ENCODE results near the gene MAPK10. TPM values are rescaled to one million over a fixed set of nuclear protein-coding genes. Genes with fewer than 3 reads are reported as not detected.
"Not testable (repeated sequence)": the region's sequence is repeated elsewhere in the genome, so short reads cannot be mapped to it uniquely, and the experiment has no call there.

Gene MAPK10
- total RNA-seq, 1 donor from 2014 or later: 8.9 TPM

DNA sequence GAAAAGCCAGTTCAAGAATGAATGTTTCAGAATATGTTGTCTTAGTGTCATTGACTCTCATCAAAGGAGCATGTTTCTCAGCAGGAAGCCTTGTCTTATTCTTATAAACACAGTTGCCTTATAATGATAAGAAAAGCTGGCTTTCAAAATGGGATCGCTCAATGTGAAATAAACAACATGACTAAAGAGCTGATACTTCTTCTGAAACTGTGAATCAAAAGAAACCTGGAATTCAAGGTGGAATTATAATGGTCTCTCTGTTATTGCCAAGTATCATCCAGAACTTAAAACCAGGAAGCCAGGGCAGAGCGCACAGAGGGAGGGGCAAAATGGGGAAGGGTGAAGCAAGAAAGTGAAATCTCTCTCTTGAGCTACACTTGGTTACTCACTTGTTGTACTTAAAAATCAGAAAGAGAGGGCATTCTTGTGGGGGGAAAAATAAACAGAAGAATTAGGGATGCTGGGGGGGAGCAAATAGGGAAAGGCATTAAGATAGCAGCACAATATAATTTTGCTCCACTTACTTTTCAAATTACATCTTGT lies 270.0 kb downstream of the MAPK10 start:
- no peaks in the 10 kb centered on the region for H3K27me3 ChIP-seq (ENCODE audit: control insufficient read depth in 3 of 3, insufficient read depth in 3 of 3, low read length in 3 of 3)
- H3K27ac ChIP-seq (ENCODE audit: low read depth, low read length): no peak overlapping the region
- H3K4me1 ChIP-seq (ENCODE audit: control insufficient read depth in 3 of 3, insufficient read depth in 3 of 3, low read length in 3 of 3): no peaks in the 10 kb centered on the region
- H3K4me3 ChIP-seq (ENCODE audit: low read length in 3 of 3): no peak overlapping the region
- no peak overlapping the region for H3K9ac ChIP-seq (ENCODE audit: low read depth in 1 of 3, low read length in 3 of 3)
- no peaks in the 10 kb centered on the region for H3K9me3 ChIP-seq (ENCODE audit: control insufficient read depth in 3 of 3, low read length in 3 of 3)
- H3K36me3 ChIP-seq (ENCODE audit: control insufficient read depth in 3 of 3, insufficient read depth in 3 of 3, low read length in 3 of 3): no peaks in the 10 kb centered on the region

GRCh38 chr4:86089053-86089452 lies 270.8 kb downstream of the MAPK10 start:
- Histone ChIP-seq H3K27ac (ENCODE audit: low read depth, low read length) (no peak overlapping the region), H3K27me3 (ENCODE audit: control insufficient read depth in 3 of 3, insufficient read depth in 3 of 3, low read length in 3 of 3) (no peaks in the 10 kb centered on the region), H3K9ac (ENCODE audit: low read depth in 1 of 3, low read length in 3 of 3) (no peak overlapping the region), H3K9me3 (ENCODE audit: control insufficient read depth in 3 of 3, low read length in 3 of 3) (no peaks in the 10 kb centered on the region), H3K4me1 (ENCODE audit: control insufficient read depth in 3 of 3, insufficient read depth in 3 of 3, low read length in 3 of 3) (no peaks in the 10 kb centered on the region), H3K4me3 (ENCODE audit: low read length in 3 of 3) (no peak overlapping the region), H3K36me3 (ENCODE audit: control insufficient read depth in 3 of 3, insufficient read depth in 3 of 3, low read length in 3 of 3) (no peaks in the 10 kb centered on the region)

DNA sequence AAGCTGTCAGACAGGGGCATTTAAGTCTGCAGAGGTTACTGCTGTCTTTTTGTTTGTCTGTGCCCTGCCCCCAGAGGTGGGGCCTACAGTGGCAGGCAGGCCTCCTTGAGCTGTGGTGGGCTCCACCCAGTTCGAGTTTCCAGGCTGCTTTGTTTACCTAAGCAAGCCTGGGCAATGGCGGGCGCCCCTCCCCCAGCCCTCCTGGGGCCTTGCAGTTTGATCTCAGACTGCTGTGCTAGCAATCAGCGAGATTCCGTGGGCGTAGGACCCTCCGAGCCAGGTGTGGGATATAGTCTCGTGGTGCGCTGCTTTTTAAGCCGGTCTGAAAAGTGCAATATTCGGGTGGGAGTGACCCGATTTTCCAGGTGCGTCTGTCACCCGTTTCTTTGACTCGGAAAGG lies 284.1 kb downstream of the MAPK10 start:
- not testable (repeated sequence) for H3K4me3 ChIP-seq (ENCODE audit: low read length in 3 of 3); H3K9me3 ChIP-seq (ENCODE audit: control insufficient read depth in 3 of 3, low read length in 3 of 3); H3K9ac ChIP-seq (ENCODE audit: low read depth in 1 of 3, low read length in 3 of 3); H3K36me3 ChIP-seq (ENCODE audit: control insufficient read depth in 3 of 3, insufficient read depth in 3 of 3, low read length in 3 of 3); H3K27ac ChIP-seq (ENCODE audit: low read depth, low read length); H3K27me3 ChIP-seq (ENCODE audit: control insufficient read depth in 3 of 3, insufficient read depth in 3 of 3, low read length in 3 of 3); H3K4me1 ChIP-seq (ENCODE audit: control insufficient read depth in 3 of 3, insufficient read depth in 3 of 3, low read length in 3 of 3)

- no peak overlapping the region for H3K27ac ChIP-seq (ENCODE audit: low read depth, low read length)
- H3K36me3 ChIP-seq (ENCODE audit: control insufficient read depth in 3 of 3, insufficient read depth in 3 of 3, low read length in 3 of 3): no peaks in the 10 kb centered on the region
- H3K9ac ChIP-seq (ENCODE audit: low read depth in 1 of 3, low read length in 3 of 3): no peak overlapping the region
- H3K27me3 ChIP-seq (ENCODE audit: control insufficient read depth in 3 of 3, insufficient read depth in 3 of 3, low read length in 3 of 3): no peaks in the 10 kb centered on the region
- no peak overlapping the region for H3K4me3 ChIP-seq (ENCODE audit: low read length in 3 of 3)
- H3K9me3 ChIP-seq (ENCODE audit: control insufficient read depth in 3 of 3, low read length in 3 of 3): no peaks in the 10 kb centered on the region
- no peaks in the 10 kb centered on the region for H3K4me1 ChIP-seq (ENCODE audit: control insufficient read depth in 3 of 3, insufficient read depth in 3 of 3, low read length in 3 of 3)
Measured at GRCh38 chr4:86060341-86060740, 299.5 kb downstream of the MAPK10 start.

GRCh38 chr4:86058621-86059020 lies 301.2 kb downstream of the MAPK10 start:
- H3K27ac ChIP-seq (ENCODE audit: low read depth, low read length): no peak overlapping the region

DNA sequence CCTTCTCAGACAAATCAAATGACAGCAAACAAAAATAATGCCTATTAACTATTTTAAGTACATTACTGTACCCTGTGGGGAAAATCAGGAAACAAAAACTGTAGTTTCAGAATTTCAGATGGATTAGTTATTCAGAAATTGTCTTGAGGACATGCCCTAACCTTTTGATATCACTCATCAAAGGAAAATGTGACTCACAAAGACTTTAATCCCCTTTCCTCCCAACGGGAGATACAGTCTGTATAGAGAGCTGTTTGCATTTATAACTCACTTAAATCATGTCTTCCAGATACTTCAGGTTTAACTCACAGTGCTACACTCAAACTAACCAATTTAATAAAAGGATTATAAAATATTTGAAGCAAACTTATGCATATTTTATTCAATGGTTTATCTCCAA lies 304.0 kb downstream of the MAPK10 start:
- Histone ChIP-seq H3K27ac (ENCODE audit: low read depth, low read length) (no peak overlapping the region), H3K36me3 (ENCODE audit: control insufficient read depth in 3 of 3, insufficient read depth in 3 of 3, low read length in 3 of 3) (no peaks in the 10 kb centered on the region), H3K9me3 (ENCODE audit: control insufficient read depth in 3 of 3, low read length in 3 of 3) (no peaks in the 10 kb centered on the region), H3K4me3 (ENCODE audit: low read length in 3 of 3) (no peak overlapping the region), H3K9ac (ENCODE audit: low read depth in 1 of 3, low read length in 3 of 3) (no peak overlapping the region), H3K4me1 (ENCODE audit: control insufficient read depth in 3 of 3, insufficient read depth in 3 of 3, low read length in 3 of 3) (no peaks in the 10 kb centered on the region), H3K27me3 (ENCODE audit: control insufficient read depth in 3 of 3, insufficient read depth in 3 of 3, low read length in 3 of 3) (no peaks in the 10 kb centered on the region)

More at GRCh38 chr4:86058621-86059020, 301.2 kb downstream of the MAPK10 start:
- Histone ChIP-seq H3K27me3 (ENCODE audit: control insufficient read depth in 3 of 3, insufficient read depth in 3 of 3, low read length in 3 of 3) (no peaks in the 10 kb centered on the region), H3K4me3 (ENCODE audit: low read length in 3 of 3) (no peak overlapping the region), H3K36me3 (ENCODE audit: control insufficient read depth in 3 of 3, insufficient read depth in 3 of 3, low read length in 3 of 3) (no peaks in the 10 kb centered on the region), H3K9me3 (ENCODE audit: control insufficient read depth in 3 of 3, low read length in 3 of 3) (no peaks in the 10 kb centered on the region), H3K9ac (ENCODE audit: low read depth in 1 of 3, low read length in 3 of 3) (no peak overlapping the region), H3K4me1 (ENCODE audit: control insufficient read depth in 3 of 3, insufficient read depth in 3 of 3, low read length in 3 of 3) (no peaks in the 10 kb centered on the region)

- Histone ChIP-seq H3K9me3 (ENCODE audit: control insufficient read depth in 3 of 3, low read length in 3 of 3) (no peaks in the 10 kb centered on the region), H3K36me3 (ENCODE audit: control insufficient read depth in 3 of 3, insufficient read depth in 3 of 3, low read length in 3 of 3) (no peaks in the 10 kb centered on the region), H3K4me3 (ENCODE audit: low read length in 3 of 3) (no peak overlapping the region), H3K9ac (ENCODE audit: low read depth in 1 of 3, low read length in 3 of 3) (no peak overlapping the region), H3K27me3 (ENCODE audit: control insufficient read depth in 3 of 3, insufficient read depth in 3 of 3, low read length in 3 of 3) (no peaks in the 10 kb centered on the region), H3K4me1 (ENCODE audit: control insufficient read depth in 3 of 3, insufficient read depth in 3 of 3, low read length in 3 of 3) (no peaks in the 10 kb centered on the region), H3K27ac (ENCODE audit: low read depth, low read length) (no peak overlapping the region)
Measured at GRCh38 chr4:86054286-86055032, 305.4 kb downstream of the MAPK10 start.

DNA sequence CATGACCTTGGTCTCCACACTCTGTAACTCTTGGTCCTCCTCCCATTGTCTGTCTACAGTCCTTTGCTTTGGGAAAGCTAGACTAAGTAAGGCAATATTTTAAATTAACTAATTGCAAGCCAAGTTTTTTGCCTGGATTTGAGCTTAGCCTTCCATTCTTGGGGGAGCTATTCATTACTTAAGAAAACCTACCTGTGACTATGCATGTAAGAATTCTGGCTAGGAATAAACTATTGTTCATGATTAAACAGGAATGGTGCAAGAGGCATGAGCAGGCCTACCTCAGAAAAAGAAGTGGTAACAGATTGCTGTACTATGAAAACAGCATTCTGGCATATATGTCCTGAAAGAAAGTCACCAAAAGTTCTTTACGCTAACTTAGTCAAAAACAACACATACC lies 309.4 kb downstream of the MAPK10 start:
- no peak overlapping the region for H3K27ac ChIP-seq (ENCODE audit: low read depth, low read length)

GRCh38 chr4:86048426-86048825 lies 311.4 kb downstream of the MAPK10 start:
- H3K27ac ChIP-seq (ENCODE audit: low read depth, low read length): no peak overlapping the region

More for the DNA sequence above, 309.4 kb downstream of the MAPK10 start:
- H3K36me3 ChIP-seq (ENCODE audit: control insufficient read depth in 3 of 3, insufficient read depth in 3 of 3, low read length in 3 of 3): no peaks in the 10 kb centered on the region
- no peaks in the 10 kb centered on the region for H3K4me1 ChIP-seq (ENCODE audit: control insufficient read depth in 3 of 3, insufficient read depth in 3 of 3, low read length in 3 of 3)
- H3K4me3 ChIP-seq (ENCODE audit: low read length in 3 of 3): no peak overlapping the region
- no peaks in the 10 kb centered on the region for H3K9me3 ChIP-seq (ENCODE audit: control insufficient read depth in 3 of 3, low read length in 3 of 3)
- H3K27me3 ChIP-seq (ENCODE audit: control insufficient read depth in 3 of 3, insufficient read depth in 3 of 3, low read length in 3 of 3): no peaks in the 10 kb centered on the region
- no peak overlapping the region for H3K9ac ChIP-seq (ENCODE audit: low read depth in 1 of 3, low read length in 3 of 3)

GRCh38 chr4:86044593-86044985 lies 315.3 kb downstream of the MAPK10 start:
- no peaks in the 10 kb centered on the region for H3K27me3 ChIP-seq (ENCODE audit: control insufficient read depth in 3 of 3, insufficient read depth in 3 of 3, low read length in 3 of 3)
- H3K9me3 ChIP-seq (ENCODE audit: control insufficient read depth in 3 of 3, low read length in 3 of 3): no peaks in the 10 kb centered on the region
- no peaks in the 10 kb centered on the region for H3K36me3 ChIP-seq (ENCODE audit: control insufficient read depth in 3 of 3, insufficient read depth in 3 of 3, low read length in 3 of 3)
- no peak overlapping the region for H3K27ac ChIP-seq (ENCODE audit: low read depth, low read length)
- no peak overlapping the region for H3K9ac ChIP-seq (ENCODE audit: low read depth in 1 of 3, low read length in 3 of 3)
- H3K4me1 ChIP-seq (ENCODE audit: control insufficient read depth in 3 of 3, insufficient read depth in 3 of 3, low read length in 3 of 3): no peaks in the 10 kb centered on the region
- H3K4me3 ChIP-seq (ENCODE audit: low read length in 3 of 3): no peak overlapping the region

More at GRCh38 chr4:86048426-86048825, 311.4 kb downstream of the MAPK10 start:
- Histone ChIP-seq H3K36me3 (ENCODE audit: control insufficient read depth in 3 of 3, insufficient read depth in 3 of 3, low read length in 3 of 3) (no peaks in the 10 kb centered on the region), H3K4me1 (ENCODE audit: control insufficient read depth in 3 of 3, insufficient read depth in 3 of 3, low read length in 3 of 3) (no peaks in the 10 kb centered on the region), H3K4me3 (ENCODE audit: low read length in 3 of 3) (no peak overlapping the region), H3K27me3 (ENCODE audit: control insufficient read depth in 3 of 3, insufficient read depth in 3 of 3, low read length in 3 of 3) (no peaks in the 10 kb centered on the region), H3K9me3 (ENCODE audit: control insufficient read depth in 3 of 3, low read length in 3 of 3) (no peaks in the 10 kb centered on the region), H3K9ac (ENCODE audit: low read depth in 1 of 3, low read length in 3 of 3) (no peak overlapping the region)
